Choroid plexus epithelial cell (primary cell): ENCODE data around the gene LRRC10.
A peak's percentile ranks its signal among the peaks of the same experiment; 100 is the strongest.

Experiments used
- DNase-seq: peaks from one replicate; pipeline ENCODE4 v3.0.0-alpha.2; 2010; ENCODE audit warnings: low read depth
- H3K4me3 ChIP-seq: 2 replicates; pipeline ENCODE4 v1.5.1; 2011; ENCODE audit warnings: low read depth, mild to moderate bottlenecking, control low read depth, low read length, moderate library complexity
- CTCF ChIP-seq: conservative IDR thresholded peaks from 2 replicates; pipeline ENCODE4 v1.5.1; 2011; ENCODE audit warnings: low read depth, mild to moderate bottlenecking, control low read depth, inconsistent platforms, low read length, moderate library complexity

LRRC10 gene

GRCh38 chr12:69570545-69571399, 39.9 kb downstream of the LRRC10 start:
- H3K4me3 ChIP-seq: no peak overlapping the region
- peak; percentile 87 for DNase-seq
- TF ChIP-seq CTCF: peak; percentile 85

- no peak overlapping the region for H3K4me3 ChIP-seq
- TF ChIP-seq CTCF: no peak
- peak; percentile 88 for DNase-seq
These were observed 40.6 kb downstream of the LRRC10 start for GRCh38 chr12:69570000-69570516.

GRCh38 chr12:69569236-69569635, 41.5 kb downstream of the LRRC10 start:
- no peak for TF ChIP-seq CTCF
- no peak overlapping the region for H3K4me3 ChIP-seq
- peak; percentile 31 for DNase-seq

- H3K4me3 ChIP-seq: no peak overlapping the region
- DNase-seq: no peak
- peak; percentile 9 for TF ChIP-seq CTCF
These were observed 44.1 kb downstream of the LRRC10 start for GRCh38 chr12:69566603-69567002.

- DNase-seq: no peak
- no peak for TF ChIP-seq CTCF
These were observed 47.4 kb downstream of the LRRC10 start for GRCh38 chr12:69563166-69563762.

More at GRCh38 chr12:69563166-69563762, 47.4 kb downstream of the LRRC10 start:
- H3K4me3 ChIP-seq: no peak overlapping the region
